Measurements from ENCODE around the gene FOXL2NB. TPM values are rescaled to one million over a fixed set of nuclear protein-coding genes. Genes with fewer than 3 reads are reported as not detected.

FOXL2NB gene
- total RNA-seq, 2 donors from 2014 or later, result 0.28 TPM; not detected in 1

DNA sequence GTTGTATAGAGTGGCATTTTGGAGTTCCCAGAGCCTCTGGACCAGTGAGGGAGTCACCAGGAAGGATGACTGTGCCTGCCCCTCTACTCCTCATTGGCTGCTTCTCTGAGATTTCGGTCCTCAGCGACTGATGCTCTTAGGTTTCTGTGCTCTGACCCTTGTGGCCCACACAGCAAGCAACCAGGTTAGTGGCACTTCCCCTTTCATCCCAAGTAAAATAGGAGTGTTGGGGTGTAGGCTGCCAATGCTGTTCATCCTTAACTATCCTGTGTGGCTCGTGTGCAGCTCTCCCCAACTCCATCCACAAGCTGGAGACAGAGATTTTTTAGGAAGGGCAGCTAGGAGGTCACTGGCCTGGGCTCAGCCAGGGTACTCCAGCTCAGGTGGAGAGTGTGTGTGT lies 37.8 kb downstream of the FOXL2NB start:
- H3K4me1 ChIP-seq (replicated peaks), result no peaks in the 10 kb centered on the region
- 34% methylated on average over 3 of the region's 3 CpGs for WGBS
- no peaks in the 10 kb centered on the region for H3K9me3 ChIP-seq
- no peak overlapping the region for H3K4me3 ChIP-seq
- H3K27ac ChIP-seq, result no peak overlapping the region
- no peaks in the 10 kb centered on the region for H3K36me3 ChIP-seq
- H3K27me3 ChIP-seq (replicated peaks; ENCODE audit: insufficient read depth), result no peaks in the 10 kb centered on the region
- TF ChIP-seq, protein P1, sequence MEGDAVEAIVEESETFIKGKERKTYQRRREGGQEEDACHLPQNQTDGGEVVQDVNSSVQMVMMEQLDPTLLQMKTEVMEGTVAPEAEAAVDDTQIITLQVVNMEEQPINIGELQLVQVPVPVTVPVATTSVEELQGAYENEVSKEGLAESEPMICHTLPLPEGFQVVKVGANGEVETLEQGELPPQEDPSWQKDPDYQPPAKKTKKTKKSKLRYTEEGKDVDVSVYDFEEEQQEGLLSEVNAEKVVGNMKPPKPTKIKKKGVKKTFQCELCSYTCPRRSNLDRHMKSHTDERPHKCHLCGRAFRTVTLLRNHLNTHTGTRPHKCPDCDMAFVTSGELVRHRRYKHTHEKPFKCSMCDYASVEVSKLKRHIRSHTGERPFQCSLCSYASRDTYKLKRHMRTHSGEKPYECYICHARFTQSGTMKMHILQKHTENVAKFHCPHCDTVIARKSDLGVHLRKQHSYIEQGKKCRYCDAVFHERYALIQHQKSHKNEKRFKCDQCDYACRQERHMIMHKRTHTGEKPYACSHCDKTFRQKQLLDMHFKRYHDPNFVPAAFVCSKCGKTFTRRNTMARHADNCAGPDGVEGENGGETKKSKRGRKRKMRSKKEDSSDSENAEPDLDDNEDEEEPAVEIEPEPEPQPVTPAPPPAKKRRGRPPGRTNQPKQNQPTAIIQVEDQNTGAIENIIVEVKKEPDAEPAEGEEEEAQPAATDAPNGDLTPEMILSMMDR (IDR thresholded peaks at IDR 0.05), result no peak
- no peak for TF ChIP-seq POLR2AphosphoS5 (IDR thresholded peaks at IDR 0.05)
- TF ChIP-seq POLR2A (IDR thresholded peaks at IDR 0.05), result no peak
- DNase-seq (ENCODE audit: low spot score), result no peak
- intact Hi-C loops (cut with DNase I), result no loop called here

DNA sequence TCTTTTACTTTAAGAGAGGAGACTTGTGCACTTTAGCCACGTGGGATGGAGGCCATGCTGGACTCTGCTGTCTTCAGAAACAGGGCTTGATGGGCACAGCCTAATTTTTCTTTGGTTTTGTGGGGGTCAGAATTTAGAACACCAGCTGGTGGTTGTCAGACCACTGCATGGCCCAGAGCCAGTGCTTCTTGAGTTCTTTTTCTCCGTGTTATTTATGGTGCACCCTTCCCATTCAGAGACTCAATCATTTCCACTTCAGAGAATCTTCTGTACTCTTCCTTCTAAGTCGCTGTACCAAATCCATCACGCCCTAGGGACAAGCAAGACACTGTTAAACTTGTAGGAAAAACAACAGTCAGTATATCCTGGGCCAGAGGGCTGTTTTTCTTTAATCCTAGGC lies 38.9 kb downstream of the FOXL2NB start:
- intact Hi-C loops (cut with DNase I), result no loop called here
- Histone ChIP-seq H3K4me3 (no peak overlapping the region), H3K9me3 (no peaks in the 10 kb centered on the region), H3K36me3 (no peaks in the 10 kb centered on the region), H3K27me3 (replicated peaks; ENCODE audit: insufficient read depth) (no peaks in the 10 kb centered on the region), H3K4me1 (replicated peaks) (no peaks in the 10 kb centered on the region), H3K27ac (no peak overlapping the region)
- no peak for DNase-seq (ENCODE audit: low spot score)
- 38% methylated on average over 4 of the region's 4 CpGs for WGBS
- TF ChIP-seq POLR2A (IDR thresholded peaks at IDR 0.05) (no peak), POLR2AphosphoS5 (IDR thresholded peaks at IDR 0.05) (no peak)
- TF ChIP-seq, protein P1 (IDR thresholded peaks at IDR 0.05), result no peak

DNA sequence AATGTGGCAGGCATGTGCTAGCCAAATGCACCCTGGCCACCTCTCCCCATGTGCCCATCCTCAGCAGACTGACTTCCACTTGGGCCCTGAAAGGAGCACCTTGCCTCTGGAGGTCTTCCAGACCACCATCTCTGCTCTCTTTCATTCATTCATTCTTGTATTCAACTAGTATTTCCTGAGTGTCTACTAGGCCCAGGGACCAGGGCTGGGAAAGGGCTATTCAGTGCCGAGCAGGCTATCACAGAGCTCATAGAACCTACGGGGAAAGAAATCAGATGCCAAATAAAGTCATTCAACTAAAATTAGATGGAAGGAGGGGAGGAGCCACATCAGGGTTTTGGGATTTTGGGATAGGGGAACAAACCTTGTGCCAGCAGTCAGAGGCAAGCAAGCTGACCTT lies 40.2 kb downstream of the FOXL2NB start:
- TF ChIP-seq, protein P1 (IDR thresholded peaks at IDR 0.05), result no peak
- TF ChIP-seq POLR2AphosphoS5 (IDR thresholded peaks at IDR 0.05), result no peak
- TF ChIP-seq POLR2A (IDR thresholded peaks at IDR 0.05), result no peak
- Histone ChIP-seq H3K36me3 (no peaks in the 10 kb centered on the region), H3K4me3 (no peak overlapping the region), H3K4me1 (replicated peaks) (no peaks in the 10 kb centered on the region), H3K27me3 (replicated peaks; ENCODE audit: insufficient read depth) (no peaks in the 10 kb centered on the region), H3K9me3 (no peaks in the 10 kb centered on the region), H3K27ac (no peak overlapping the region)
- no peak for DNase-seq (ENCODE audit: low spot score)
- intact Hi-C loops (cut with DNase I), result no loop called here
- 90% methylated on average over 2 of the region's 2 CpGs for WGBS

DNA sequence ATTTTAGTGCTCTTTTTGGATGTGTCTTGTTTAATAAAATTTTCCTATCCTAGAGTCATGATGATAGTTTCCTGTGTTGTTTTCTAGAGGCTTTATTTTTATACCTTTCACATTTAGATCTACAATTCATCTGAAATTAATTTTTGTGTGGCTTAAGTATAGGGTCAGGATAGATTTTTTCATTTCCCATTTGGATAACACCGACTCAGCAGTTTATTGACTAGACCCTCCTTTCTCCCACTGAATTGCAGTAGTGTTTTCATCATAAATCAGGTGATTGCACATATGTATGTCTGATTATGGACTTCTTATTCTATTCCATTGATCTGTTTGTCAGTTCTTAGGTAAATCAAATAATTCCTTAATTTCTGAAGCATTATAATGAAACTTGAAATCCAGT lies 48.7 kb downstream of the FOXL2NB start:
- WGBS, result 85% methylated on average over 1 of the region's 1 CpG
- H3K4me1 ChIP-seq (replicated peaks), result no peaks in the 10 kb centered on the region
- DNase-seq (ENCODE audit: low spot score), result no peak
- H3K27me3 ChIP-seq (replicated peaks; ENCODE audit: insufficient read depth), result no peaks in the 10 kb centered on the region
- no peaks in the 10 kb centered on the region for H3K36me3 ChIP-seq
- intact Hi-C loops (cut with DNase I), result no loop called here
- no peak for TF ChIP-seq POLR2AphosphoS5 (IDR thresholded peaks at IDR 0.05)
- no peak for TF ChIP-seq POLR2A (IDR thresholded peaks at IDR 0.05)
- TF ChIP-seq, protein P1 (IDR thresholded peaks at IDR 0.05), result no peak
- H3K4me3 ChIP-seq, result no peak overlapping the region
- H3K9me3 ChIP-seq, result no peaks in the 10 kb centered on the region
- no peak overlapping the region for H3K27ac ChIP-seq

Other genes starting within 250 kb of the FOXL2NB start
- 10 to 100 TPM; 27.5 to 28.9 TPM for gene PIK3CB, start 112.3 kb upstream of the FOXL2NB start, total RNA-seq
- under 1 TPM in 1 of 2 donors, not detected in 1; 0.68 TPM for gene FOXL2, start 80 bp upstream of the FOXL2NB start, total RNA-seq
- gene PRR23A, start 59.1 kb downstream of the FOXL2NB start, total RNA-seq, result 1 to 10 TPM in 1 of 2 donors, not detected in 1; 1.1 TPM
- under 1 TPM in 1 of 2 donors, not detected in 1; 0.80 TPM for gene PRR23B, start 73.7 kb downstream of the FOXL2NB start, total RNA-seq
- under 1 TPM in 1 of 2 donors, not detected in 1; 0.23 TPM for gene PRR23C, start 97.7 kb downstream of the FOXL2NB start, total RNA-seq

Data from prostate gland (tissue), 2 donors.